ENCODE measurements around the gene CHIA.

DNA sequence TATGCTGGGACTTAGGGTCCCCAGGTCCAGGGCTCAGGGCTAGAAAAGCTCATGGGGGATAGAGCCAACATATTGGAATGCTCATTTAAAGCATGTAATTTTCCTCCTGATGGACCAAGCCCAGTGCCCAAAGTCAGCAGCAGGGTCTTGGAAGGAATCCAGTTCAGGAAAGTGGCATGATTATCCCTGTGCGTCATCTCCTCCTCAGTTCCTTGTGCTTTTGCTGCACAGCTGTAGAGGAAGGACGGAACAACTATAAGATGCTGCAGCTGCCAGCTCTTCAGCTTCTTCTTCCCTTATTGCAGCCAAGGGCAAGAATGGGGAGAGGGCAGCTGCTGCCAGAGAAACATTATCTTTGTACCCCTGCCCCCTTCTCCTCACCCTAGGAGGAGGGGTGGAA lies 78.5 kb downstream of the CHIA start:
- TF ChIP-seq, protein P1, sequence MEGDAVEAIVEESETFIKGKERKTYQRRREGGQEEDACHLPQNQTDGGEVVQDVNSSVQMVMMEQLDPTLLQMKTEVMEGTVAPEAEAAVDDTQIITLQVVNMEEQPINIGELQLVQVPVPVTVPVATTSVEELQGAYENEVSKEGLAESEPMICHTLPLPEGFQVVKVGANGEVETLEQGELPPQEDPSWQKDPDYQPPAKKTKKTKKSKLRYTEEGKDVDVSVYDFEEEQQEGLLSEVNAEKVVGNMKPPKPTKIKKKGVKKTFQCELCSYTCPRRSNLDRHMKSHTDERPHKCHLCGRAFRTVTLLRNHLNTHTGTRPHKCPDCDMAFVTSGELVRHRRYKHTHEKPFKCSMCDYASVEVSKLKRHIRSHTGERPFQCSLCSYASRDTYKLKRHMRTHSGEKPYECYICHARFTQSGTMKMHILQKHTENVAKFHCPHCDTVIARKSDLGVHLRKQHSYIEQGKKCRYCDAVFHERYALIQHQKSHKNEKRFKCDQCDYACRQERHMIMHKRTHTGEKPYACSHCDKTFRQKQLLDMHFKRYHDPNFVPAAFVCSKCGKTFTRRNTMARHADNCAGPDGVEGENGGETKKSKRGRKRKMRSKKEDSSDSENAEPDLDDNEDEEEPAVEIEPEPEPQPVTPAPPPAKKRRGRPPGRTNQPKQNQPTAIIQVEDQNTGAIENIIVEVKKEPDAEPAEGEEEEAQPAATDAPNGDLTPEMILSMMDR (IDR thresholded peaks at IDR 0.05; ENCODE audit: low read length), result no peak
- TF ChIP-seq EZH2 (IDR thresholded peaks at IDR 0.05; ENCODE audit: borderline replicate concordance, low read length), result no peak
